Spinal cord (tissue), 10 donors: ENCODE data around the gene TBC1D17. TPM values are rescaled to one million over a fixed set of nuclear protein-coding genes. Genes with fewer than 3 reads are reported as not detected.
A peak's percentile ranks its signal among the peaks of the same experiment; 100 is the strongest.

ENCODE experiments used
- DNase-seq, 6 donors: peaks; one replicate each; pipeline versions ENCODE4 v3.0.0 to v3.0.0-alpha.2; 2013 to 2015; ENCODE audit warnings: low spot score in 6 of 6, low read depth in 4 of 6
- H3K27ac ChIP-seq: one replicate; pipeline ENCODE4 v1.5.1; 2013; ENCODE audit warnings: low read depth, low read length, control low read depth
- H3K27me3 ChIP-seq: one replicate; pipeline ENCODE4 v1.6.1; 2013; ENCODE audit warnings: low read length; ENCODE audit not compliant: control insufficient read depth, insufficient read depth
- H3K36me3 ChIP-seq: one replicate; pipeline ENCODE4 v1.6.1; 2013; ENCODE audit warnings: low read length; ENCODE audit not compliant: control insufficient read depth, insufficient read depth
- H3K4me1 ChIP-seq: one replicate; pipeline ENCODE4 v1.6.1; 2013; ENCODE audit warnings: low read length; ENCODE audit not compliant: control insufficient read depth, insufficient read depth
- H3K4me3 ChIP-seq: one replicate; pipeline ENCODE4 v1.5.1; 2013; ENCODE audit warnings: low read depth, low read length, control low read depth
- H3K9me3 ChIP-seq: one replicate; pipeline ENCODE4 v1.6.1; 2013; ENCODE audit warnings: low read length; ENCODE audit not compliant: control insufficient read depth, insufficient read depth
- WGBS: methylation state at CpG from one replicate; pipeline ENCODE4 v1.1.5; 2013; ENCODE audit warnings: missing lambda C conversion rate; ENCODE audit not compliant: insufficient coverage; 5-methylcytosine and 5-hydroxymethylcytosine counted together
- polyA plus RNA-seq, 2 donors: library from polyadenylated mRNA; unstranded; fragments of 120-200 nt; gene quantifications; one replicate each; pipeline ENCODE4 v1.2.1, GENCODE V29; 2013; ENCODE audit not compliant: insufficient read length in 2 of 2
- total RNA-seq, 2 donors: library from RNA; depleted of rRNA in 1 of 2; stranded (reverse); fragments of 120-200 nt in 1 of 2; fragments of >200 nt in 1 of 2; gene quantifications; one replicate each; pipeline versions ENCODE4 v1.2.3 to v1.2.4, GENCODE V29; 2013 to 2014
- donor health status: healthy.

The TBC1D17 gene
- total and polyA plus RNA-seq, 4 donors, result 9.6 to 78.6 (median 40.5) TPM

- Histone ChIP-seq H3K4me3 (no peak overlapping the region), H3K27ac (no peak overlapping the region)
- 83% methylated on average over 5 of the region's 10 CpGs for WGBS
These were observed 23.6 kb upstream of the TBC1D17 start for GRCh38 chr19:49853852-49854377.

DNA sequence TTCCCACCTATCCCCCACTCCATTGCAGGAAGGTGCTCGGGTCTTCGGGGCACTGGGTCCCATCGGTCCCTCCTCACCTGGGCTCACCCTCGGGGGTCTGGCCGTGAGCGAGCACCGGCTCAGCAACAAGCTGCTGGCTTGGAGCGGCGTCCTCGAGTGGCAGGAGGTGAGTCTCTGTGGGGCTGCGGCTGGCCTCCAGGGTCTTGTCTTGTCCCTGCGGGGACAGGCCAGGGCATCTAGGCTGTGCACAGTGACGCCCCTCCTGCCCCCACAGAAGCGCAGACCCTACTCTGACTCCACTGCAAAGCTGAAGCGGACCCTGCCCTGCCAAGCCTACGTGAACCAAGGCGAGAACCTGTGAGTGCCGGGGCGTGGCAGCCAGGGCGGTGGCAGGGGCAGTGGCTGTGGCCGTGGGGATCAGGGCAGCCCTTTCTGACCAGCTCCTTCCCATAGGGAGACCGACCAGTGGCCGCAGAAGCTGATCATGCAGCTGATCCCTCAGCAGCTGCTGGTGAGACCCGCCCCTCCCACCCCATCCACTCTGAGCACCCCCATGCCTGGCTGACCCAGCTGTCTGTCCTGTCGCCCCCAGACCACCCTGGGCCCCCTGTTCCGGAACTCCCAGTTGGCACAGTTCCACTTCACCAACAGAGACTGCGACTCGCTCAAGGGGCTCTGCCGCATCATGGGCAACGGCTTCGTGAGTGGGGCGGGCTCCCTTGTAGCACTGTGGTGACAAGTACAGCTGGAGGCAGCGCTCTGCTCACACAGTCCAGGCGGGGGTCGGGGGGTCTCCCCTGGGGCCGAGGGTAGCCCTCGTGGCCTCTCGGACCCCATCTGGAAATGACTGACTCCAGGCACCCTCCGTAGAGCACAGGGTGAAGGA lies 22.9 kb upstream of the TBC1D17 start:
- H3K27me3 ChIP-seq, result no peaks in the 10 kb centered on the region
- no peaks in the 10 kb centered on the region for H3K9me3 ChIP-seq
- peaks cover 46% of the 10 kb centered on the region for H3K4me1 ChIP-seq
- no peak for DNase-seq
- 88% methylated on average over 35 of the region's 39 CpGs for WGBS
- peaks cover 64% of the 10 kb centered on the region for H3K36me3 ChIP-seq
- no peak overlapping the region for H3K4me3 ChIP-seq
- H3K27ac ChIP-seq, result no peak overlapping the region

More at GRCh38 chr19:49853852-49854377, 23.6 kb upstream of the TBC1D17 start:
- Histone ChIP-seq H3K36me3 (peaks cover 59% of the 10 kb centered on the region), H3K27me3 (no peaks in the 10 kb centered on the region), H3K4me1 (peaks cover 46% of the 10 kb centered on the region), H3K9me3 (no peaks in the 10 kb centered on the region)
- no peak for DNase-seq

DNA sequence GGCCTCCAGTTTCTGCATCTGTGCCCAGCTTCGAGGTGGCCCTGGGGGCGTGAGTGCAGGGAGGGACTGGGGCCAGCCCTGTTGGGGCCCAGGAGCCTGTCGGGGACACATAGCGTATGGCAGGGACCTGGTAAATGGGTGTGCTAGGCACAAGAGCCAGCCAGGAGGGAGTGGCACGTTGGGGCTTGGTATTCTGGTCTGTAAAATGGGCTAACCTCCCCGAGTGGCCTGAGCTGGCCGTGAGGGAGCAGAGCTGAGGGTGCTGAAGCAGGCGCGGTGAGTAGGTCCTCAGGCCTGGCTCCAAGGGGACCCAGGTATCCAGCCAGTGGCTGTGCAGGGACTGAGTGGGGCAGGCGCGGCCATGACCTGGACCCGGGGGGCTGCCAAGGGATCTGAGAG lies 22.2 kb upstream of the TBC1D17 start:
- peaks cover 46% of the 10 kb centered on the region for H3K4me1 ChIP-seq
- WGBS, result 90% methylated on average over 12 of the region's 12 CpGs
- H3K4me3 ChIP-seq, result no peak overlapping the region
- H3K9me3 ChIP-seq, result no peaks in the 10 kb centered on the region
- DNase-seq, result no peak
- no peak overlapping the region for H3K27ac ChIP-seq
- H3K27me3 ChIP-seq, result no peaks in the 10 kb centered on the region
- H3K36me3 ChIP-seq, result peaks cover 70% of the 10 kb centered on the region

- DNase-seq, result no peak
- Histone ChIP-seq H3K36me3 (peaks cover 77% of the 10 kb centered on the region), H3K4me3 (no peak overlapping the region), H3K9me3 (no peaks in the 10 kb centered on the region), H3K27ac (no peak overlapping the region), H3K4me1 (peaks cover 53% of the 10 kb centered on the region), H3K27me3 (no peaks in the 10 kb centered on the region)
- 80% methylated on average over 17 of the region's 21 CpGs for WGBS
These were observed 21.6 kb upstream of the TBC1D17 start for GRCh38 chr19:49855676-49856573.

- Histone ChIP-seq H3K36me3 (peaks cover 83% of the 10 kb centered on the region), H3K27ac (no peak overlapping the region)
These were observed 20.9 kb upstream of the TBC1D17 start for GRCh38 chr19:49856574-49857021.

DNA sequence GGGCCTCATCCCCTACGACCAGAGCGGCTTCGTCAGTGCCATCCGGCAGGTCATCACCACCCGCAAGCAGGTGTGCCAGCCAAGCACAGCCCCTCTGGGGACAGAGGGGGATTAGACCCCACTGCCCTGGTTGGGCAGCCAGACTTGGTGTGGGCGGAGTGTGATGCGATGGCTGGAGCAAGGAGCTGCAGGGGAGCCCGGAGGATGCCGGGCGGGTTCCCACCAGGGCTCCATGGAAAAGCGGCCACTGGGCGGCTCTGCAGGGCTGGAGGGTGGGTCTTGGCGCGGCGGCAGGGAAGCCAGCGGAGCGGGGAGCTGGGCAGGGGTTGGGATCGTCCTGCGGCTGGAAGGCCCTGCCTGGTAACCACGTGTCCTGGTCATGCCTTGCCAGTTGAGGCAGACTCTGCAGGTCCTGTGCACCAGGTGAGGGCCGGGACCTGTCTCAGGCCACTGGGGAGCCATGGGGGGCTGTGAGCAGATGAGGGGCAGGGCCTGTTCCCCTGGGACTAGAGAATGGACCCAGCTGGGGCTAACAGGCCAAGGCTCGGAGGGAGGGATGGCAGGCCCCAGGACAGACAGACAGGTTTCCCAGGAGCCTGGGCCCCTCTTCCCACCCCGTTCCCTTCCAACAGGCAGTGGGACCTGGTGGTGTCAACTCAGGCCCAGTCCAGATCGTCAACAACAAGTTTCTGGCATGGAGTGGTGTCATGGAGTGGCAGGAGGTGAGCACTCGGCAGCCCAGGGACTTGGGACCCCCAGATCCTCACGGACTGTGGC lies 20.3 kb upstream of the TBC1D17 start:
- no peaks in the 10 kb centered on the region for H3K27me3 ChIP-seq
- H3K4me1 ChIP-seq, result peaks cover 50% of the 10 kb centered on the region
- WGBS, result 89% methylated on average over 26 of the region's 26 CpGs
- no peak overlapping the region for H3K4me3 ChIP-seq
- H3K27ac ChIP-seq, result no peak overlapping the region
- DNase-seq, result no peak
- H3K36me3 ChIP-seq, result peaks cover 87% of the 10 kb centered on the region
- H3K9me3 ChIP-seq, result no peaks in the 10 kb centered on the region

More at GRCh38 chr19:49856574-49857021, 20.9 kb upstream of the TBC1D17 start:
- no peak for DNase-seq
- H3K4me1 ChIP-seq, result peaks cover 56% of the 10 kb centered on the region
- H3K27me3 ChIP-seq, result no peaks in the 10 kb centered on the region
- 92% methylated on average over 12 of the region's 18 CpGs for WGBS
- H3K4me3 ChIP-seq, result no peak overlapping the region
- no peaks in the 10 kb centered on the region for H3K9me3 ChIP-seq

GRCh38 chr19:49857838-49858087 lies 19.7 kb upstream of the TBC1D17 start:
- no peak overlapping the region for H3K4me3 ChIP-seq
- H3K27me3 ChIP-seq, result no peaks in the 10 kb centered on the region
- DNase-seq, result no peak
- peaks cover 92% of the 10 kb centered on the region for H3K36me3 ChIP-seq
- no peaks in the 10 kb centered on the region for H3K9me3 ChIP-seq
- 80% methylated on average over 4 of the region's 5 CpGs for WGBS
- H3K4me1 ChIP-seq, result peaks cover 50% of the 10 kb centered on the region
- H3K27ac ChIP-seq, result no peak overlapping the region

DNA sequence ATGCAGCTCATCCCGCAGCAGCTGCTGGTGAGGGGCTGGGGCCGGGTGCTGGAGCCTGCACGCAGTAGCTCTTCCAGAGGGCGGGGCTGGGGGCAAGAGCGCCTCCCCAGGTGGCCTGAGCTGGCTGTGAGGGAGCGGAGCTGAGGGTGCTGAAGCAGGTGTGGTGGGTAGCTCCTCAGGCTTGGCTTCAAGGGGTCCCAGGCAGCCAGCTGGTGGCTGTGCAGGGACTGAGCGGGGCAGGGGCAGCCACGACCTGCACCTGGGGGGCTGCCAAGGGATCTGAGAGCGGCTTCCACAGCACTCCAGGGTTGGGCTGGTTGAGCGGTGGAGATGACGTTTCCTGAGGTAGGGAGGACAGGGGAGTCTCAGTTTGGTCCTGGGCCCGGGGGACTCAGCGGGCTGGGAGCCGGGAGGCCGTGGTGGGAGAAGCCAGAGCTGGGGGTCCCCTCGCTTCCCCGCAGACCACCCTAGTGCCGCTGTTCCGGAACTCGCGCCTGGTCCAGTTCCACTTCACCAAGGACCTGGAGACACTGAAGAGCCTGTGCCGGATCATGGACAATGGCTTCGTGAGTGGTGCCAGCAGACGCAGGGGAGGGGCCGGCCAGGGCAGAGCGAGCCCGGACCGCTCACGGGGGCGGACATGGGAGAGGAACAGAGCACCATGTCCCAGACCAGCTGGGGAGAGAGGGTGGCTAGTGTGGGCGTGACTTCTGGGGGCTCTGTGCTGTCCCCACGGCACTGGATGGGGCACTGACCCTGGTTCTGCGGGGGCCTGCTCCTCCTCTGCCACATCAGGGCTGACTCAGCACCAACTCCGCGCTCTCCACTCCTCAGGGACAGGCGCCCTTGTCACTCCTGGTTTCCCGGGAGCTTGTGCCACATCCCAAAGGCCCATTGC lies 19.2 kb upstream of the TBC1D17 start:
- Histone ChIP-seq H3K27me3 (no peaks in the 10 kb centered on the region), H3K4me3 (no peak overlapping the region), H3K4me1 (peaks cover 44% of the 10 kb centered on the region), H3K9me3 (no peaks in the 10 kb centered on the region), H3K27ac (peak overlapping the region; percentile 33), H3K36me3 (peaks cover 98% of the 10 kb centered on the region)
- 82% methylated on average over 33 of the region's 37 CpGs for WGBS
- no peak for DNase-seq
